ENCODE measurements around the gene KIAA1671. TPM values are rescaled to one million over a fixed set of nuclear protein-coding genes. Genes with fewer than 3 reads are reported as not detected.

Gene KIAA1671
- total and polyA plus RNA-seq, 2 donors (not counting 1 experiment from before 2014, with no cell fraction given), result 0.01 to 0.02 TPM

DNA sequence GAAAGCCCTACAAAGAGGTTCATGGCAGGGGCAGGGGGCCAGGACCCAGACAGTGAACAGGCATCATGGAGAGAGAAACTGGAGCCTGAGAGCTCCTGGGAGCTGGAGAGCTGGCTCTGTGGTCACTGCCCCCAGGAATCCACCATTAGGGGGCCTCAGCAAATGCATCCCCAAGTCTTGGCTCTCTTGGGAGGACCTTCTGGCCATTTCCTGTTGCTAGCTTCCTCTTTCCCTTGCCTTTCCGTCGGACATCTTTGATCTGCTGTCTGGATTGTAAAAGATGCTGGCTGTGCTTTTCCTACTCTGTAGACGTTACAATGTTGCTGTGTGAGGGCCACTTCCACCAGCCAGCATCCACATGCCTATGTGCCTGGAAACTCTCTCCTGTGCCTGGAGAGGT is 259.8 kb downstream of the KIAA1671 start:
- no CpG with 5 or more reads among the region's 3 CpGs for WGBS (ENCODE audit: insufficient coverage)
- DNase-seq (no peak), ATAC-seq (ENCODE audit: low read depth) (no peak)
- ChIA-PET POLR2A (no interaction called here), CTCF (interaction anchor here (1.3 kb wide), 1 partner anchor 10 kb away, joined by 10 read pairs; no protein-coding TSS in a partner anchor)
- no peaks in the 10 kb centered on the region for H4K20me1 ChIP-seq (ENCODE audit: control insufficient read depth, insufficient read depth, low read length, poor library complexity, severe bottlenecking)
- intact Hi-C loops (cut with micrococcal nuclease), result no loop called here
- no peak overlapping the region for H3K4me2 ChIP-seq (replicated peaks; ENCODE audit: low read depth, low read length, poor library complexity, severe bottlenecking)
- Mint-ChIP-seq H3K27ac (no peak overlapping the region), H3K27me3 (peaks cover 14% of the 10 kb centered on the region), H3K4me3 (no peak overlapping the region), H3K9me3 (ENCODE audit: insufficient read depth) (no peaks in the 10 kb centered on the region), H3K4me1 (no peaks in the 10 kb centered on the region)
- H3K79me2 ChIP-seq (ENCODE audit: control insufficient read depth, insufficient read depth, low read length), result no peaks in the 10 kb centered on the region
- H3K4me1 ChIP-seq (ENCODE audit: control insufficient read depth in 2 of 2, insufficient read depth in 2 of 2, low read length in 2 of 2), result no peaks in the 10 kb centered on the region
- H3K4me3 ChIP-seq (ENCODE audit: control extremely low read depth in 1 of 5, extremely low read depth in 1 of 5, insufficient read depth in 1 of 5, low read depth in 2 of 5, low read length in 4 of 5), result no peak overlapping the region
- H3K9me3 ChIP-seq (ENCODE audit: control extremely low read depth in 1 of 3, control insufficient read depth in 2 of 3, insufficient read depth in 1 of 3, low read length in 2 of 3), result peaks cover 0 to 9% (median 0%) of the 10 kb centered on the region in 3 donors
- H3K27me3 ChIP-seq (replicated peaks in 1 of 4; ENCODE audit: control extremely low read depth in 1 of 4, control insufficient read depth in 3 of 4, insufficient read depth in 4 of 4, low read length in 3 of 4), result peaks cover 0 to 6% (median 0%) of the 10 kb centered on the region in 4 experiments
- no peak overlapping the region for H2AFZ ChIP-seq (ENCODE audit: insufficient read depth, low read depth, low read length, poor library complexity, severe bottlenecking)
- no peaks in the 10 kb centered on the region for H3K36me3 ChIP-seq (replicated peaks in 1 of 2; ENCODE audit: control extremely low read depth in 1 of 2, control insufficient read depth in 1 of 2, extremely low read depth in 1 of 2, insufficient read depth in 2 of 2, low read length in 1 of 2)
- no peak overlapping the region for H3K9ac ChIP-seq (ENCODE audit: low read length)
- no peak overlapping the region for H3K27ac ChIP-seq (ENCODE audit: low read length in 2 of 2)
- TF ChIP-seq, protein P1, sequence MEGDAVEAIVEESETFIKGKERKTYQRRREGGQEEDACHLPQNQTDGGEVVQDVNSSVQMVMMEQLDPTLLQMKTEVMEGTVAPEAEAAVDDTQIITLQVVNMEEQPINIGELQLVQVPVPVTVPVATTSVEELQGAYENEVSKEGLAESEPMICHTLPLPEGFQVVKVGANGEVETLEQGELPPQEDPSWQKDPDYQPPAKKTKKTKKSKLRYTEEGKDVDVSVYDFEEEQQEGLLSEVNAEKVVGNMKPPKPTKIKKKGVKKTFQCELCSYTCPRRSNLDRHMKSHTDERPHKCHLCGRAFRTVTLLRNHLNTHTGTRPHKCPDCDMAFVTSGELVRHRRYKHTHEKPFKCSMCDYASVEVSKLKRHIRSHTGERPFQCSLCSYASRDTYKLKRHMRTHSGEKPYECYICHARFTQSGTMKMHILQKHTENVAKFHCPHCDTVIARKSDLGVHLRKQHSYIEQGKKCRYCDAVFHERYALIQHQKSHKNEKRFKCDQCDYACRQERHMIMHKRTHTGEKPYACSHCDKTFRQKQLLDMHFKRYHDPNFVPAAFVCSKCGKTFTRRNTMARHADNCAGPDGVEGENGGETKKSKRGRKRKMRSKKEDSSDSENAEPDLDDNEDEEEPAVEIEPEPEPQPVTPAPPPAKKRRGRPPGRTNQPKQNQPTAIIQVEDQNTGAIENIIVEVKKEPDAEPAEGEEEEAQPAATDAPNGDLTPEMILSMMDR (IDR thresholded peaks at IDR 0.05), result no peak
- TF ChIP-seq EZH2 (IDR thresholded peaks at IDR 0.05; ENCODE audit: borderline replicate concordance, insufficient read depth, low read depth, low read length, poor library complexity, severe bottlenecking), result no peak

DNA sequence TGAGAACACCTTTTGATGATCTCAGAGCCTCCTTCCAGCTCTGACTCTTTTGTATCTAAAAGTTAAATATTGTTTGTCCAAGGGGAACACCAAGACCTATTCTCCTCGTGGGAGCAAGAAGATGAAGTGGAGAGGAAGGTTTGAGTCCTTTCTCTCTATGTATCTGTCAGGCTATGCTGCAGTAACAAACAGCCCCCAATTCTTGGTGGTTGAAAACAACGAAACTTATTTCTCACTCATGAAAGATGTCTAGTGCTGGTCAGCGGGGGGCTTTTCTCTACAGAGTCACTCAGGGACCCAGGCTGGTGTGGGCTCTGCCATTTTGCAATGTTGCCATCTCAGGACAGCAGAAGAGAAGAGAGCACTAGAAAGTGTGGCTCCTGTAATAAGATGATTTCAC is 260.7 kb downstream of the KIAA1671 start:
- POLR2A ChIA-PET, result no interaction called here
- ATAC-seq (ENCODE audit: low read depth), result no peak

More for the DNA sequence above, 260.7 kb downstream of the KIAA1671 start:
- H3K27ac Mint-ChIP-seq, result no peak overlapping the region
- peaks cover 10% of the 10 kb centered on the region for H3K27me3 Mint-ChIP-seq
- no peaks in the 10 kb centered on the region for H3K4me1 ChIP-seq (ENCODE audit: control insufficient read depth in 2 of 2, insufficient read depth in 2 of 2, low read length in 2 of 2)
- no peak overlapping the region for H3K9ac ChIP-seq (ENCODE audit: low read length)
- H3K4me1 Mint-ChIP-seq, result no peaks in the 10 kb centered on the region
- H3K4me3 Mint-ChIP-seq, result no peak overlapping the region
- no CpG with 5 or more reads among the region's 3 CpGs for WGBS (ENCODE audit: insufficient coverage)
- H3K79me2 ChIP-seq (ENCODE audit: control insufficient read depth, insufficient read depth, low read length), result no peaks in the 10 kb centered on the region
- no peak overlapping the region for H2AFZ ChIP-seq (ENCODE audit: insufficient read depth, low read depth, low read length, poor library complexity, severe bottlenecking)
- no peak overlapping the region for H3K27ac ChIP-seq (ENCODE audit: low read length in 2 of 2)
- H3K9me3 Mint-ChIP-seq (ENCODE audit: insufficient read depth), result no peaks in the 10 kb centered on the region
- H3K36me3 ChIP-seq (replicated peaks in 1 of 2; ENCODE audit: control extremely low read depth in 1 of 2, control insufficient read depth in 1 of 2, extremely low read depth in 1 of 2, insufficient read depth in 2 of 2, low read length in 1 of 2), result no peaks in the 10 kb centered on the region
- H3K9me3 ChIP-seq (ENCODE audit: control extremely low read depth in 1 of 3, control insufficient read depth in 2 of 3, insufficient read depth in 1 of 3, low read length in 2 of 3), result peaks cover 0 to 9% (median 0%) of the 10 kb centered on the region in 3 donors
- H3K27me3 ChIP-seq (replicated peaks in 1 of 4; ENCODE audit: control extremely low read depth in 1 of 4, control insufficient read depth in 3 of 4, insufficient read depth in 4 of 4, low read length in 3 of 4), result peaks cover 0 to 6% (median 0%) of the 10 kb centered on the region in 4 experiments
- no peak overlapping the region for H3K4me2 ChIP-seq (replicated peaks; ENCODE audit: low read depth, low read length, poor library complexity, severe bottlenecking)
- H4K20me1 ChIP-seq (ENCODE audit: control insufficient read depth, insufficient read depth, low read length, poor library complexity, severe bottlenecking), result no peaks in the 10 kb centered on the region
- CTCF ChIA-PET, result interaction anchor here (1.3 kb wide), 1 partner anchor 11 kb away, joined by 10 read pairs; no protein-coding TSS in a partner anchor
- no peak for DNase-seq
- intact Hi-C loops (cut with micrococcal nuclease), result no loop called here
- TF ChIP-seq EZH2 (IDR thresholded peaks at IDR 0.05; ENCODE audit: borderline replicate concordance, insufficient read depth, low read depth, low read length, poor library complexity, severe bottlenecking), result no peak
- TF ChIP-seq, protein P1 (IDR thresholded peaks at IDR 0.05), result no peak
- no peak overlapping the region for H3K4me3 ChIP-seq (ENCODE audit: control extremely low read depth in 1 of 5, extremely low read depth in 1 of 5, insufficient read depth in 1 of 5, low read depth in 2 of 5, low read length in 4 of 5)
